Lower lobe of right lung (tissue), 1 donor: ENCODE measurements around the gene ARL17B. TPM values are rescaled to one million over a fixed set of nuclear protein-coding genes. Genes with fewer than 3 reads are reported as not detected.

ENCODE experiments used
- total RNA-seq: library from RNA; stranded (reverse); fragmentation: NEBNext Ultra II Directional; extraction: Animal tissue kit (Norgen Biotek cat#: 25700); gene quantifications from one replicate; pipeline ENCODE4 v1.2.1, GENCODE V29; 2021
- donor health status: DM: no; HTN: yes; CAD: no; lungs with severe emphysema.

Gene ARL17B
- total RNA-seq, 1 donor from 2014 or later = 29.3 TPM

Other genes starting within 250 kb of the ARL17B start
- gene KANSL1, start 168.3 kb downstream of the ARL17B start, total RNA-seq = 78.5 TPM
- 3.3 TPM for gene LRRC37A, start 66.6 kb downstream of the ARL17B start, total RNA-seq
- gene LRRC37A2, start 150.7 kb upstream of the ARL17B start, total RNA-seq = 13.4 TPM
- gene ARL17A, start 217.9 kb upstream of the ARL17B start, total RNA-seq = 25.9 TPM
- 52.7 TPM for gene NSF, start 228.9 kb upstream of the ARL17B start, total RNA-seq